Measurements from ENCODE around the gene ANO4.
"Not testable (repeated sequence)": the region's sequence is repeated elsewhere in the genome, so short reads cannot be mapped to it uniquely, and the experiment has no call there.

The ANO4 gene

DNA sequence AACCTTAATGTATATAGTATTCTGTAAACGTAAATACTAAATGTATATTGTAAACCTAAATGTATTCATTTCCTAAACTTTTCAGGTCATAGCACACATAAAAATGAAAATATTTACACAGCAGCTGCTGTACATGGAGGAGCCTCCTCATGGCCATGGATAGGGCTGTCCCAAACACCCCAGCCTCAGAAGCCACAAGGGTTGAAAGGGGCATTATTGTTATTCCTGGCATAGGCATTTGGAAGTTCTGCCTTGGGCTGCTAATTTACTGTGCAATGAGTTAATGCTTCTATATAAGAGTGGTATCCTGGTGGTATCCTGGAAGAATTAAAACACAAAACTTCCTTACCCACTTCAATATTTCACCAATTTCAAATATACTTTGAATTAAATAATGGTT lies 256.1 kb downstream of the ANO4 start:
- DNase-seq, result no peak

DNA sequence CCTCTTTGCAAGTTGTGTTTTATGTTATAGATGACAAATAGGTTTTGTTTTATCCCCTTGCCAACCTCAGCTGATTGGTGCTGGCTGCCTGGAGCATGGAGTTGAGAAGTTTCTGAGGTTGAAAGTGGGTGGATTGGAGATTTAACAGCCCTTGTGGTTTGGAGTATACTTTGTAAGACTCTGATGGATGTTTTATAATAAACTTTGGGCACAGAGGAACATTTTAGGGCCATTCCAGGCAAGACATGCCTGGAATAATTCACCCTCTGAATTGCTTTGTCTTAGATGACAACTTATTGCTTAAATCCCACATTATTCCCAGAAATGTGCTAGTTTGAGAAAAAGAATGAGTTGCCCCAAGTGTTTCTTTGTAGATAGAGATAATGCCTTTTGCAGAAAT lies 256.6 kb downstream of the ANO4 start:
- DNase-seq, result no peak

DNA sequence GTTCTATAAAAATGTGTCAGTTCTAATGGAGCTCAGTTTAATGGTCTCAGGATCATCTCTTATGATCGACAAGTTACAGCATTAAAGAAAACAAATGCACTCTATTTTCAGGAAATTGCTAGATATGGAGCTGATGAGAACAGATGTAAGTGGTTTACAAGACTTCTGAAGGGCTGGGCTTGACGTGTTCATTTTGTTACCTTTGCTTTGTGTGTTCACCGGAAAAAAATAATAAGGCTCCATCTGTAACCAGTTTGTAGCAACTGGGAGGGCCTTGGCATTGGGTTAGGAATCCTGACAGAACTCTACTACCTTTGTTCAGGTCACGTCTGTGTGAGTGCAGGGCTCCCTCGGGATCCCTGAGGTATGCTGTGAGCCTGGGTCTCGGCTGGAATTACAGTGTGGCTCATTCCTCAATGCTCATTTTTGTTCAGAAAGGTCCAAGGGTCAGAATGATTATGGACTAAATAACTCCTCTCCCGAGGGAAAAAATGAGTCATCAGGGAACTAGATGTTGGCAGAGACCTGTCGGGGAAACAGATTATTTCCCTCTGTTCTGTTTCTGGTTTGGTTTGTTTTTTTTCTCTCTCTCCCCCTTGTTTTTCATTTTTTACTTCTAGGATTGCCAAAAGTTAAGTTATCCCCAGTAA lies 257.4 kb downstream of the ANO4 start:
- no peak for DNase-seq

DNA sequence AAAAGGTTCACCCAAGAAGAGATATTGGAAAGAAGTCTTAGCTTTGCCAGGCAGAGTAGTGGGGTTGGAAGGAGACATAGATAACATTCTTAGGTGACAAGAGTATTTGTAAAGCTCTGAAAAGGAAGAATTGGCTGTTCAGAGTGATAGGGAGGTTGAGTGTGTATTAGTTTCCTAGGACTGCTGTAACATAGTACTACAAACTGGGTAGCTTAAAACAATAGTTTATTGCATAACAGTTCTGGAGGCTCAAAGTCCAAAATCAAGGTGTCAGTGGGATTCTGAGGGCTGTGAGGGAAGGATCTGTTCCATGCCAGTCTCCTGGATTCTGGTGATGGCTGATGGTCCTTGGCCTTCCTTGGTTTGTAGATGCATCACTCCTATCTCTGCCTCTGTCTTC lies 258.6 kb downstream of the ANO4 start:
- DNase-seq, result no peak

DNA sequence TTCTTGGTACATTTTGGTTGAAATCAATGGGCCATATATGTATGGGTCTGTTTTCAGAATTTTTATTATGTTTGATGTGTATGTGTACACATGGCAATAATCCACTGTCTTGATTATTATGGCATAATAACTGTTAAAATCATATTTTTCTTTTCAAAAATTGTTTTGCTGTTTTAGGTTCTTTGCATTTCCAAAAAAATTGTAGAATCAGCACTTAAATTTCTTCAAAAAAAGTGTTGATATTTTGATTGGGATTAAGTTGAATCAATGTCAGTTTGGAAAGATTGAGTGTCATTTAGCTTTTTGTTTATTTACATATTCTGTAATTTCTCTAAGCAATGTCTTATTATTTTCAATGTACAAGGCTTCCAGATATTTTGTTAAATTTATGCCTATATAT lies 261.4 kb downstream of the ANO4 start:
- DNase-seq, result no peak

DNA sequence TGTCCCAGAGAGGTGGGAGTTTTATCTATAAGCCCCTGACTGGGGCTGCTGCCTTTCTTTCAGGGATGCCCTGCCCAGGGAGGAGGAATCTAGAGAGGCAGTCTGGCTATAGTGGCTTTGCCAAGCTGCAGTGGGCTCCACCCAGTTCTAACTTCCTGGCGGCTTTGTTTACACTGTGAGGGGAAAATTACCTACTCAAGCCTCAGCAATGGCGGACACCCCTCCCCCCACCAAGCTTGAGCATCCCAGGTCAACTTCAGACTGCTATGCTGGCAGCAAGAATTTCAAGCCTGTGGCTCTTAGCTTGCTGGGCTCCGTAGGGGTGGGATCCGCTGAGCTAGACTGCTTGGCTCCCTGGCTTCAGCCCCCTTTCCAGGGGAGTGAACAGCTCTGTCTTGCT lies 267.9 kb downstream of the ANO4 start:
- not testable (repeated sequence) for DNase-seq

DNA sequence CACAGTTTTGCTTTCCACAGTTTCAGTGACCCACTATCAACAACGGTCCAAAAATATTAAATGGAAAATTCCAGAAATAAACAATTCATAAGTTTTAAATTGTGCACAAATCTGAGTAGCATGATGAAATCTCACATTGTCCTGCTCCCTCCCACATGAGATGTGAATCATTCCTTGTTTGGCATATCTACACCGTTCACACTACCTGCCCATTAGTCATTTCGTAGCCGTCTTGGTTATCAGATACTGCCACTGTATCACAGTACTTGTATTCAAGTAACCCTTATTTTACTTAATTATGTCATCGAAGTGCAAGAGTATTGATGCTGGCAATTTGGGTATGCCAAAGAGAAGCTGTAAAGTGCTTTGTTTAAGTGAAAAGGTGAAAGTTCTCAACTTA lies 270.1 kb downstream of the ANO4 start:
- DNase-seq, result no peak

DNA sequence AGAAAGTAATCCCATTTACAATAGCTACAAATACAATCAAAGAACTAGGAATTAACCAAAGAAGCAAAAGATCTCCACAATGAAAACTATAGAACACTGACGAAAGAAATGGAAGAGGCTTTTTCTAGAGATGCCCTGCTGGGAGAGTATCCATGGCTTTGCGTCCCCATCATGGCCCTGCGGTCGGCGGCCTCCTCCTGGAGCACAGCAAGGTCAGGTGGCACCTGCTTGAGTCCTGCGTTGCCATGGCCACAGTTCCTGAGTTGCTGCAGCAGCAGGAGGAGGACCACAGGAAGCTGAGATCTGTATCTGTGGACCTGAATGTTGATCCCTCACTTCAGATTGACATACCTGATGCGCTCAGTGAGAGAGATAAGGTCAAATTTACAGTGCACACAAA lies 271.9 kb downstream of the ANO4 start:
- no peak for DNase-seq

DNA sequence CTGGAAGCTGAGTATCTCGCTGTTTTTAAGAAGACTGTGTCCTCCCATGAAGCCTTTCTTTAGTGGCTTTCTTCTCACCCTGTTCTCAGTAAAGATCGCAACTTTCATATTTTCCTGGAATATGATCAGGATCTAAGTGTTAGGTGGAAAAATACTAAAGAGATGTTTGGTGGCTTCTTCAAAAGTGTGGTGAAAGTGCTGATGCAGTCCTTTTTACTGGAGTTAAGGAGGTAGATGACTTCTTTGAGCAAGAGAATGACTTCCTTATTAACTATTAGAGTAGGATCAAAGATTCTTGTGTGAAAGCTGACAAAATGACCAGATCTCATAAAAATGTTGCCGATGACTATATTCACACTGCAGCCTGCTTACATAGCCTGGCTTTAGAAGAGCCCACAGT lies 273.8 kb downstream of the ANO4 start:
- DNase-seq, result no peak

DNA sequence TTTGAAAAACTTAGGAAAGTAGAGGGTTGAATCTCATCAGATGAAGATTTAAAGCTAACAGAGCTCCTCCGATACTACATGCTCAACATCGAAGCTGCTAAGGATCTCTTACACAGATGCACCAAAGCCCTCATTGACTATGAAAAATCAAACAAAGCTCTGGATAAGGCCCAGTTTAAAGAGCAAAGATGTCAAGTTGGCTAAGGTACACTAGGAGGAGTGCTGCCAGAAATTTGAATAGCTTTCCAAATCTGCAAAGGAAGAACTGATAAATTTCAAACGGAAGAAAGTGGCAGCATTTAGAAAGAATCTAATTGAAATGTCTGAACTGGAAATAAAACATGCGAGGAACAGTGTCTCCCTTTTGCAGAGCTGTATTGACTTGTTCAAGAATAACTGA lies 274.3 kb downstream of the ANO4 start:
- DNase-seq, result no peak

DNA sequence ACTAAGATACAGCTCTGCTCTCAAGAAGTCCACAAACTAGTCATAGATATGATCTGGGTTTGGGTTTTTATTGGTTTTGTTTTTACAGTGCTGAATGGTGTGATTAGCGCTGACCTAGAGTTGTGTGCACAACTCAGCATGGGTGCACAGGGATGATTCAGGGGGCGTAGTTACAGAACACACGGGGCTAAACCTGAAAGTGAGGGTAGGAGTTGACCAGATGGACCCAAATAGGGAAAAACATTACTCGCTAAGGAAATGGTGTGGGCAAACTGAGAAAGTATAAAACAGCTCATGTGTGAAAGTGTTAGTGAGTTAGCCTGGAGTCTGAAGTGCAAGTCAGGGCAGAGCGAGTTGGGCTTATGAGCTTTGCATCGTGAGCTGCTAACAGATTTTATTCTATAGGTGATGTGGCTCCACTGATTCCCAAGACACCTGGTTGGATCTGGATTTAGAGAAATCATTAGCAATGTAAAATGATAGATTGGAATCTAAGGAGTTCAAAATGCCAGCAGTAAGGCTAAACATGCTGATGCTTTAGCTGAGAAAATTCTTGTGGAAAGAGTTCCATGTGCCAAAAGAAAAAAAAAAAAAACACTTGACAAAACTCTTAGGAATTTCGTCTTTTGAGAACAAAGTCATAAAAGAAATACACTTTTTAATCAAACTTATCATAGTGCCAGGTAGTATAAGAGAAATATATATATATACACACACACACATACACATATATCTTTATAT lies 280.5 kb downstream of the ANO4 start:
- DNase-seq, result no peak

DNA sequence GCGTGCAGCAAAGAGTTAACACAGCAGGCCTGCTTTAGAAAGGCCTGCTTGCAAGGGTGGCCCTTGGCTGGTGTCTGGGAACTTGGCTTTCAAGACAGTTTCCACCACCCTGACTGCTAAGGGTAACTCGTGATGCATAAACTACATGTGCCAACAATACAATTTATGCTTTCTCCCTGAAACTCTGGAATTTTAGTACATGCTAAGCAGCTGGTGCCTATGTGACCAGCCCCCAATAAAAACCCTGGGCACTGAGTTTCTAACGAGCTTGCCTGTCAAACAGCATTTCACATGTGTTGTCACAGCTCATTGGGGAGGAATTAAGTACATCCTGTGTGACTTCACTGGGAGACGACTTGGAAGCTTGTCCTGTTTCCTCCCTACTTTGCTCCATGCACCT lies 282.3 kb downstream of the ANO4 start:
- DNase-seq, result no peak

DNA sequence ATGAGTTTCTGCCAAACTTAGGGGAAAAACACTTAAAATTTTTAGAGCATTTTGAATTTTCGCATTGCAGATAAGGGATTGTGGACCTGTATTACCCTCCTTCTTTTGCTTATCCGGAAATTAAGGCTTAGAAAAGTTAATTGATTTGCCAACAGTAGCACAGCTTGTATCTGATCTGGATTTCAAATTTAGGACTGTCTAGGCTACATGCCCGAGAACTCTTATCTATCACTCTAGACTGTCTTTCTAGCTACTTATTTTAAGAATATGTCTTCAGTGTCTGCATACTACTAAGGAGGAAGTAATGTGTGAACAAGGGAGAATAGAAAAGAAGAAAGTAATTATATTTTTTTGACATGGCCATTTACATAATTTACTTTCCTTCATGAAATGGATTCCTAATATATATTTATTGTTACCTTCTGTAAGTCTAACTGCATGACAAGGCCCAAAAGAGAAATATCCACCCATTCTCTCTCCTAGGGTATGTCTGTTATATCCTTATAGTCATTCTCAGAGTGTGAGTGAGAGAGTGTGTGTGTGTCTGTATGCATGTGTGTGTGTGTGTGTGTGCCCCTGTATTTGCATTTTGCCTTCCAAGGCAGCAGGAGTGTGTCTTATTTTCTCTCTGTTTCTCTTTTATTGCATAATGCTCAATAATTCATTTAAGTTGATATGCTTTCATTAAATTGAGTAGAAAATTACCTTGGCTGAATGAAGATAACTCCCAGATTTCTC lies 283.4 kb downstream of the ANO4 start:
- DNase-seq, result no peak

DNA sequence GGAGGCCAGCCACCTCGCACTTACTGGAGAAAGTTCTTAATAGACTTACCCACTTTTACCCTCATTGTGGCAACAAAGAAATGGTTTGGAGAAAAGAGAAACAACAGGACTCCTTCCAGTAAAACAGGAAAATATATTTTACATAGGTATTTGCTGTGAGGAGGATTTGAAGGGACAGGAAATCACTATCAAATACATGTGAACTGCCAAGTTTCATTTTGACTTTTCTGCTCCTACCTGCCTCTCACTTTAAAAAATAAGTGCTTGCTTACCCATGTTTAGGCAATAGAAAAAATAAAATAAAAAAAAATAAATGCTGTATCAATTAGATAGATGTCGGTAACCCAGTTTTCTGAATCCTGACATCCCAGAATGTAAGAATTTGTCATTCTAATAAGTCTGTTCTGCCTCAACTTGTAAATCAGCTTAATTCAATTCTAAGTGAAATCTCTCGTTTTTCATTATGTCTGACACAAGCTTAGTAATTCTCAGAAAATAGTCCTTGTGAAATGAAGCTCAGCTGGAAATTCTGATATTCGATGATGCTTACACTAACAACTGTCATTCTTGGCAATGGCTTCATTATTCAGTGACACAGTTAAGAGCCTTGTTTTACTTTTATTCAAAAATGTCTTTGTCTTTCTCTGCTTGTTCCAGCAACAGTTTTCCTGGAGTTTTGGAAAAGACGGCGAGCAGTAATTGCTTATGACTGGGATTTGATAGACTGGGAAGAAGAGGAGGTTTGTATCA lies 284.1 kb downstream of the ANO4 start:
- DNase-seq, result no peak

DNA sequence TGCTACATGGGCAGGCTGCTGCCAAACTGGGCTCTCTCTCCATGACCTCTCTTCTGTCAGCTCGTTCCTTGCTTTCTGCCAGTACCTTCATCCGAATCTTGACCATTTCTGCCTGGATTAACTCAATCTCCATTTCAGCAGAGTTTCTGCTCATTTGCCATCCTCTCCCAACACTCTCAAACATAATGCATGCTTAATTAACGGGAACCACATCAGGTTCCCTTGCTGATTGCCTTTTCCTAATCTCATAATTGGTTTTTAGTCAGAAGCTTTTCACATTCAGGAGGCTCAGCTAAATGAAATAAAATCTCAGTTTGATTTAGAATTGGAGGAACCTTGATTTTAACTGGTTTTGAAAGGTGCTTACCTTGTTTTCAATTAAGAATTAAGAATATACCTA lies 288.1 kb downstream of the ANO4 start:
- no peak for DNase-seq

DNA sequence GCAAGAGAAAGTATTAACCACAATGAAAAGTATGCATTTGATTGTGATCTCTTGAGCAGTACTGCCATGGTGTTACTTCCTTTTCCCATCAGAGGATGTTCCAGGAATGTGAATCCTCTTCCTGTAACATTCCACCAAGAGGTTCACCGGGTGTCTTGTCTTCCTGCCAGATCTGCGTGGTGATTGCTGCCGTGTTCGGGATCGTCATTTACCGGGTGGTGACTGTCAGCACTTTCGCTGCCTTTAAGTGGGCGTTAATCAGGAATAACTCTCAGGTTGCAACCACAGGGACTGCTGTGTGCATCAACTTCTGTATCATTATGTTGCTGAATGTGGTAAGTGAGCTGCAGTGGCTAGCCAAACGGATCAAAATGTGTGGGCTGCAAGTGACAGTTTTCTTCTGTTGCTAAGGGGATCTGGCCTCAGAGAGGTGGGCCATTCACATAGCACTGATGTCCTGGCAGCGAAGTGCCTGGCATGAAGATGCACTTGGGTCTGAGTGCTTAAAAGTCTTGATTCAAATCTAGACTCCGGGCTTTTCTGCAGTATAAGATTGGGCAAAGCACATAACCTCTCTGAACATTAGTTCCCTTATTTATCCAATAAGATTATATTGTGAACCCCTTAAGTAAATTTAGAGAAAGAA lies 292.0 kb downstream of the ANO4 start:
- no peak for DNase-seq

DNA sequence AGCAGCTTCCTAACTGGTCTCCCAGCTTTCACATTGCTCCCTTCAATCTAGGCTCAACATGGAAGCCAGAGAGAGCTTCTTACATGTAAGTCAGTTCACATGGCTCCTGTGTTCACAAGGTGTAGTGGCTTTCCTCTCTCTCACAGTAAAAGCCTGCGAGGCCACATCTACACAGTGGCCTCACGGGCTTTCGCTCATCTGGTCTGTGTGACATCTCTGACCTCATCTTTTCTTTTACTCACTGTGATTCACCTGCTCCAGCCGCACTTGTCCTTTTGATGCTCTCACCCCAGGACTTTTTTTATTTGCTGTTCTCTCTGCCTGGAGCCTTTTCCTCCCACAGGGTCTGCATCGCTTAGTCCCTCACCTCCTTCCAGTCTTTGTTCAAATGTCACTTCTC lies 293.3 kb downstream of the ANO4 start:
- DNase-seq, result no peak

DNA sequence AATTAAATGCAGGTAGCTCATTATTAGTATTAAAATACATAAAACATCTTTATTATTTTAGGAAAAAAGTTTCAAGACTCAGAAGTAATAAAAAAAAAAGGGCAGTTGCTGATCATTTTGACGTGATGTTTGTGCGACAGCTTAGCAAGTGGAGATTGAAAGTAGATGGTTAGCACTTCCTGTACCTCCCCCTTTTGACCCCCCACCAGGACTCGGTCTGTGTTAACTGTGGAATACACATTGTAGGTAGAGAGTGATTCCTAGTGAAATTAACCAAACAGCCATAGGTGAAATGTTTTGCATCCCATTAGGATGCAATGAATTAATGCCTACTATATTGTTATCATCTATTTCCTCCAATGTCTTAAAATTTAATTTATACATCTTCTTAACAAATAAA lies 294.7 kb downstream of the ANO4 start:
- DNase-seq, result no peak

DNA sequence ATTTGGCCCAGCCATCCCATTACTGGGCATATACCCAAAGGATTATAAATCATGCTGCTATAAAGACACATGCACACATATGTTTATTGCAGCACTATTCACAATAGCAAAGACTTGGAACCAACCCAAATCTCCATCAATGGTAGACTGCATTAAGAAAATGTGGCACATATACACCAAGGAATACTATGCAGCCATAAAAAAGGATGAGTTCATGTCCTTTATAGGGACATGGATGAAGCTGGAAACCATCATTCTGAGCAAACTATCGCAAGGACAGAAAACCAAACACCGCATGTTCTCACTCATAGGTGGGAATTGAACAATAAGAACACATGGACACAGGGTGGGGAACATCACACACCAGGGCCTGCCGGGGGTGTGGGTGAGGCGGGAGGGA lies 295.6 kb downstream of the ANO4 start:
- not testable (repeated sequence) for DNase-seq

DNA sequence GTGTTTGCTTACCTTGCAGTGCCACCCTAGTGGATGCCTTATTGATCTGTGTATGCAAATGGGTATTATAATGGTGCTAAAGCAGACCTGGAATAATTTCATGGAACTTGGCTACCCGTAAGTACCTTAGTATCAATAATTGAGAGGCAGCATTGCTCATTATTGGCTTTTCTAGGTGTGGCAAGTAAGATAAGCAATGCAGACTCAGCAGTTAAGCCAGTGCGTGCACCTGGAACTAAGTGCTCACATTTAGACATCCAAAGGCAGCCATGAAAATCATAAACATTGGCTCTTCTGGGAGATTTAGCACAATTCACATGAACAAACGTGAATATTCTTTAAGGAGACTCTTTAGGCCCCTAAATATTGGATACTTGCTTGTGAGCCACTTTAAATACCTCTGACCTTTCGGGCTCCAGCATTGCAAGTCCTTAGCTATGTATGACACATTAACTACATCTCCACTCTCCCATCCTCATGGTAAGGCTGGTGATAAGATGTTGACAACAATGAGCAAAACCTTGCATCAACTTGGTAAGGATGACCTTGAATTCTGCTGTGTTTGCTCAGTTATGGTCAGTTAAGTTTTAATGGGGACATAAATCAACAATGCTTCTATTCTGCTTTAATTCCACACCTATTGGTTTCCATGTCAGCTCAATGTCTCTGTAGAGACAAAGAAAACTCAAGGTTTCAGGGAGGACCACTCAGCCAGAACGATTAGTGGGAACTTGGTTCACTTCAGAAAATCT lies 303.4 kb downstream of the ANO4 start:
- DNase-seq, result no peak

DNA sequence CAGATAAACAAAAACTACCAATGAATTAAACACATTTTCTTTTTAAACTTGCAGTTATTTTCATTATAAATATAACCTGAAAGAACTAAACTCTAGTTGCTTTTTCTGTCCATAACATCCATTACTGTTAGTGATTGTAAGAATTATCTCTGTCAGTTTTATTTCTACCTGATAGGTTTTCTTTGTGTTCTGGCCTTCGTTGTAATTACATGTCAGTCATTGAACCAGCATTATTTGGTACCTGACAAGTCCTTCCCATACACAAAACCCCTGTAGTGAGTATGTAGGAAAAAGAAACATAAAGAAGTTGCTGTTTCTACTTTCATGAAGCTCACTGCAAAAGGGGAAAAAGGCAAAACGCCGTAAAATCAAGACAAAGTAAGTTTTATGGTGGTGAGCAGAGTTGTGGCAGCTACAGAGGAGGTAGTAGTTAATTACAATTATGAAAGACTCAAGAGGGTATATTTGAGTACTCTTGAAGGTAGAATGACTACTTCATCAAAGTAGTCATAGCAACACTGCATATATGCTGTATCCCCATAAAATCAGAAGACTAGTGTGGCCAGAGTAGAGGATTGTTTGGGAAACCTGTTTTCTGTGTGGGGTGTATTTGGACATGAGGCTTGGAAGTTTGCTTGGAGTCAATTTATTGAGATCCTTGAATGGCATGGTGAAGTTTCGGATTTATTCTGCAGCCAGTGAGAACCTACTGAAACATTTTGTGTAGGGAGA lies 312.6 kb downstream of the ANO4 start:
- DNase-seq, result no peak

DNA sequence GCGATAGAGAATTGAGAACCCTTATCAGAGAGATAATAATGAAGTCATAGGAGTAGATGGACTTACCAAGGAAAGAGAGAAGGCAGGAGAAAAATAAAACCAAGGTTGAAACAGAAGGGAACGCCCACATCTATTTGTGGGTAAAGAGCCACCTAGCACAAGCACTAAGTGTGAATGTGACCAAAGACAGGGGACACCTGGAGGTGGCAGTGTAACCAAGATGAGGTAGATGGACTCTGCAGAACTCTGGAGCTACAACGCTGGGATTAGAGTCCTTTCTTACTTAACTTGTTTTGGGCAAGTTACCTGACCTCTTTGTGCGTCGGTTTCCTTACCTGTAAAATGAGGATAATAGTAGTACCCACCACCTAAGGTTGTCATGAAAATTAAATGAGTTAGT lies 313.6 kb downstream of the ANO4 start:
- DNase-seq, result no peak
